ENCODE measurements around the gene GLO1.

- TF ChIP-seq, protein P1, sequence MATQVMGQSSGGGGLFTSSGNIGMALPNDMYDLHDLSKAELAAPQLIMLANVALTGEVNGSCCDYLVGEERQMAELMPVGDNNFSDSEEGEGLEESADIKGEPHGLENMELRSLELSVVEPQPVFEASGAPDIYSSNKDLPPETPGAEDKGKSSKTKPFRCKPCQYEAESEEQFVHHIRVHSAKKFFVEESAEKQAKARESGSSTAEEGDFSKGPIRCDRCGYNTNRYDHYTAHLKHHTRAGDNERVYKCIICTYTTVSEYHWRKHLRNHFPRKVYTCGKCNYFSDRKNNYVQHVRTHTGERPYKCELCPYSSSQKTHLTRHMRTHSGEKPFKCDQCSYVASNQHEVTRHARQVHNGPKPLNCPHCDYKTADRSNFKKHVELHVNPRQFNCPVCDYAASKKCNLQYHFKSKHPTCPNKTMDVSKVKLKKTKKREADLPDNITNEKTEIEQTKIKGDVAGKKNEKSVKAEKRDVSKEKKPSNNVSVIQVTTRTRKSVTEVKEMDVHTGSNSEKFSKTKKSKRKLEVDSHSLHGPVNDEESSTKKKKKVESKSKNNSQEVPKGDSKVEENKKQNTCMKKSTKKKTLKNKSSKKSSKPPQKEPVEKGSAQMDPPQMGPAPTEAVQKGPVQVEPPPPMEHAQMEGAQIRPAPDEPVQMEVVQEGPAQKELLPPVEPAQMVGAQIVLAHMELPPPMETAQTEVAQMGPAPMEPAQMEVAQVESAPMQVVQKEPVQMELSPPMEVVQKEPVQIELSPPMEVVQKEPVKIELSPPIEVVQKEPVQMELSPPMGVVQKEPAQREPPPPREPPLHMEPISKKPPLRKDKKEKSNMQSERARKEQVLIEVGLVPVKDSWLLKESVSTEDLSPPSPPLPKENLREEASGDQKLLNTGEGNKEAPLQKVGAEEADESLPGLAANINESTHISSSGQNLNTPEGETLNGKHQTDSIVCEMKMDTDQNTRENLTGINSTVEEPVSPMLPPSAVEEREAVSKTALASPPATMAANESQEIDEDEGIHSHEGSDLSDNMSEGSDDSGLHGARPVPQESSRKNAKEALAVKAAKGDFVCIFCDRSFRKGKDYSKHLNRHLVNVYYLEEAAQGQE (IDR thresholded peaks at IDR 0.05; ENCODE audit: insufficient read depth in 1 of 2, low read depth in 2 of 2, low read length in 1 of 2), result no peak
- TF ChIP-seq, protein P2, sequence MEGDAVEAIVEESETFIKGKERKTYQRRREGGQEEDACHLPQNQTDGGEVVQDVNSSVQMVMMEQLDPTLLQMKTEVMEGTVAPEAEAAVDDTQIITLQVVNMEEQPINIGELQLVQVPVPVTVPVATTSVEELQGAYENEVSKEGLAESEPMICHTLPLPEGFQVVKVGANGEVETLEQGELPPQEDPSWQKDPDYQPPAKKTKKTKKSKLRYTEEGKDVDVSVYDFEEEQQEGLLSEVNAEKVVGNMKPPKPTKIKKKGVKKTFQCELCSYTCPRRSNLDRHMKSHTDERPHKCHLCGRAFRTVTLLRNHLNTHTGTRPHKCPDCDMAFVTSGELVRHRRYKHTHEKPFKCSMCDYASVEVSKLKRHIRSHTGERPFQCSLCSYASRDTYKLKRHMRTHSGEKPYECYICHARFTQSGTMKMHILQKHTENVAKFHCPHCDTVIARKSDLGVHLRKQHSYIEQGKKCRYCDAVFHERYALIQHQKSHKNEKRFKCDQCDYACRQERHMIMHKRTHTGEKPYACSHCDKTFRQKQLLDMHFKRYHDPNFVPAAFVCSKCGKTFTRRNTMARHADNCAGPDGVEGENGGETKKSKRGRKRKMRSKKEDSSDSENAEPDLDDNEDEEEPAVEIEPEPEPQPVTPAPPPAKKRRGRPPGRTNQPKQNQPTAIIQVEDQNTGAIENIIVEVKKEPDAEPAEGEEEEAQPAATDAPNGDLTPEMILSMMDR (IDR thresholded peaks at IDR 0.05), result no peak
- no peak for TF ChIP-seq POLR2AphosphoS5 (IDR thresholded peaks at IDR 0.05; ENCODE audit: low read depth, low read length)
- TF ChIP-seq SIN3A (IDR thresholded peaks at IDR 0.05; ENCODE audit: borderline replicate concordance, insufficient read depth, low read depth, low read length), result no peak
Measured at GRCh38 chr6:38678178-38678760, 24.7 kb downstream of the GLO1 start.

Data from Panc1 (cell line).